Gastrocnemius medialis (tissue), 4 donors: ENCODE results near the gene TSHZ1.

ENCODE experiments used
- CTCF ChIP-seq, 5 experiments: fragments of 450-650 bp in 3 of 5; fragments of 200-600 bp in 2 of 5; sonication (generic) in 2 of 5; IDR thresholded peaks in 4 of 5; conservative IDR thresholded peaks in 1 of 5; 1 replicate in 4 of 5; 2 replicates in 1 of 5; pipeline ENCODE4 v1.5.1; 2016 to 2019; ENCODE audit warnings: antibody characterized with exemption in 5 of 5, mild to moderate bottlenecking in 3 of 5, moderate library complexity in 3 of 5
- POLR2A ChIP-seq, 2 donors: fragments of 450-650 bp; IDR thresholded peaks; one replicate each; pipeline ENCODE4 v1.6.1; 2017; ENCODE audit warnings: antibody characterized with exemption in 2 of 2, mild to moderate bottlenecking in 2 of 2, moderate library complexity in 2 of 2

DNA sequence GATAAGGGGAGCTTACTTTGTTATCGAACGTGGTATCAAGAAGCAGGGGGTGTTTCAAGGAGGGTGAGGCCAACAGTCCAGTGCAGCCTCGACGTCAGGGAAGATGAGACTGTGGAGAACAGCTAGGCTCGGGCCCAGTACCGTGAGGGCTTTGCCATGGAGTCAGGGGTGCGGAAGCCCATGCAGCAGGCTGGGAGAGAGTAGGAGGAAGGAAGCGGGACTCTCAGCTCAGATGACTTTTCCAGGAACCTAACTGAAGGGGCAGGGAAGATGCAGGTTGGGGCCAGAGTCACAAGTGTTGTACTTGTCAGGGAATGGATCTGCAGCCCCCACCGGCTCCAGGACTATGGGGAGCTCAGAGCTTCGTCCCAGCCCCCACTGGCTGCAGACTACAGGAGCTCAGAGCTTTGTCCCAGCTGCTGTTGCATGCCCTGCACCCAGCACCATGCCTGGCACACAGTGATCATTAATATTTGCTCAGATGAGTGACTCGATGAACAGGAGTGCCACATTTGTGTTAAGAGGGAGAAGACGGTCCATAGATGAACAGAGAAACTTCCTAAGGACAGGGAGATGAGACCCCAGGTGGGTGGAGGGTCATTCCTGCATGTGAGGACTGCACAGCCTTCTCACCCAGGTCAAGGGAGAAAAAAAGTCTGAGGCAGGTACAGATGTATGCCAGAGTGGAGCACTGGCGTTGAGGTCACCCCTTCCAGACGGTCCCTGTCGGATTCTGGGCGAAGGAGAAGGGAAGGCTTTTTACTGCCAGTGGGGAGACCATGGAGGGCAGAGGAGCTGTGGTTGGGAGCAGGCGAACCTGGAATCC is 38.1 kb upstream of the TSHZ1 start:
- TF ChIP-seq POLR2A (IDR thresholded peaks at IDR 0.05) (no peak), CTCF (IDR thresholded peaks at IDR 0.05 in 4 of 5, conservative IDR thresholded peaks at IDR 0.05 in 1 of 5) (no peak)
